ENCODE data around the gene SLC2A13. TPM values are rescaled to one million over a fixed set of nuclear protein-coding genes. Genes with fewer than 3 reads are reported as not detected.

Gene SLC2A13
- total RNA-seq, 1 donor from 2014 or later, result 5.6 TPM

GRCh38 chr12:39804479-39804878, 301.4 kb downstream of the SLC2A13 start:
- H3K27me3 Mint-ChIP-seq (ENCODE audit: low read depth), result no peaks in the 10 kb centered on the region
- no peak for TF ChIP-seq CTCF (conservative IDR thresholded peaks at IDR 0.05)
- H3K4me3 Mint-ChIP-seq, result no peak overlapping the region
- no peak for DNase-seq (ENCODE audit: low read depth, low spot score)
- H3K4me1 Mint-ChIP-seq, result peaks cover 7% of the 10 kb centered on the region
- peaks cover 5% of the 10 kb centered on the region for H3K36me3 Mint-ChIP-seq (ENCODE audit: low read depth)
- no peak overlapping the region for H3K27ac Mint-ChIP-seq (ENCODE audit: unreplicated experiment)
- peaks cover 2% of the 10 kb centered on the region for H3K9me3 Mint-ChIP-seq

GRCh38 chr12:39803151-39803550, 302.7 kb downstream of the SLC2A13 start:
- Mint-ChIP-seq H3K27me3 (ENCODE audit: low read depth) (no peaks in the 10 kb centered on the region), H3K36me3 (ENCODE audit: low read depth) (peaks cover 2% of the 10 kb centered on the region)

GRCh38 chr12:39798977-39799376, 306.9 kb downstream of the SLC2A13 start:
- no peak overlapping the region for H3K4me3 Mint-ChIP-seq
- H3K27ac Mint-ChIP-seq (ENCODE audit: unreplicated experiment), result no peak overlapping the region

More at GRCh38 chr12:39803151-39803550, 302.7 kb downstream of the SLC2A13 start:
- TF ChIP-seq CTCF (conservative IDR thresholded peaks at IDR 0.05), result no peak
- Mint-ChIP-seq H3K27ac (ENCODE audit: unreplicated experiment) (no peak overlapping the region), H3K4me3 (no peak overlapping the region), H3K4me1 (peaks cover 7% of the 10 kb centered on the region), H3K9me3 (peaks cover 2% of the 10 kb centered on the region)
- DNase-seq (ENCODE audit: low read depth, low spot score), result no peak

GRCh38 chr12:39798429-39798828, 307.5 kb downstream of the SLC2A13 start:
- no peak for TF ChIP-seq CTCF (conservative IDR thresholded peaks at IDR 0.05)
- Mint-ChIP-seq H3K4me3 (no peak overlapping the region), H3K4me1 (no peaks in the 10 kb centered on the region)

More at GRCh38 chr12:39798977-39799376, 306.9 kb downstream of the SLC2A13 start:
- DNase-seq (ENCODE audit: low read depth, low spot score), result no peak
- peaks cover 2% of the 10 kb centered on the region for H3K9me3 Mint-ChIP-seq
- no peaks in the 10 kb centered on the region for H3K4me1 Mint-ChIP-seq
- H3K36me3 Mint-ChIP-seq (ENCODE audit: low read depth), result peaks cover 2% of the 10 kb centered on the region
- no peaks in the 10 kb centered on the region for H3K27me3 Mint-ChIP-seq (ENCODE audit: low read depth)
- no peak for TF ChIP-seq CTCF (conservative IDR thresholded peaks at IDR 0.05)

GRCh38 chr12:39795481-39795880, 310.4 kb downstream of the SLC2A13 start:
- peaks cover 2% of the 10 kb centered on the region for H3K9me3 Mint-ChIP-seq
- no peak for TF ChIP-seq CTCF (conservative IDR thresholded peaks at IDR 0.05)
- no peak overlapping the region for H3K27ac Mint-ChIP-seq (ENCODE audit: unreplicated experiment)
- peaks cover 2% of the 10 kb centered on the region for H3K36me3 Mint-ChIP-seq (ENCODE audit: low read depth)
- H3K27me3 Mint-ChIP-seq (ENCODE audit: low read depth), result no peaks in the 10 kb centered on the region
- H3K4me3 Mint-ChIP-seq, result no peak overlapping the region
- DNase-seq (ENCODE audit: low read depth, low spot score), result no peak
- no peaks in the 10 kb centered on the region for H3K4me1 Mint-ChIP-seq

More at GRCh38 chr12:39798429-39798828, 307.5 kb downstream of the SLC2A13 start:
- DNase-seq (ENCODE audit: low read depth, low spot score), result no peak
- Mint-ChIP-seq H3K27ac (ENCODE audit: unreplicated experiment) (no peak overlapping the region), H3K27me3 (ENCODE audit: low read depth) (no peaks in the 10 kb centered on the region), H3K36me3 (ENCODE audit: low read depth) (peaks cover 2% of the 10 kb centered on the region), H3K9me3 (peaks cover 2% of the 10 kb centered on the region)
